GM12872 (cell line): ENCODE results near the gene MGLL.

Experiments used
- TF ChIP-seq, protein P1 (sequence below): IDR thresholded peaks from 3 replicates; pipeline ENCODE4 v1.5.1; 2011; ENCODE audit warnings: low read depth, mild to moderate bottlenecking, low read length, moderate library complexity; ENCODE audit not compliant: insufficient read depth

MGLL gene

DNA sequence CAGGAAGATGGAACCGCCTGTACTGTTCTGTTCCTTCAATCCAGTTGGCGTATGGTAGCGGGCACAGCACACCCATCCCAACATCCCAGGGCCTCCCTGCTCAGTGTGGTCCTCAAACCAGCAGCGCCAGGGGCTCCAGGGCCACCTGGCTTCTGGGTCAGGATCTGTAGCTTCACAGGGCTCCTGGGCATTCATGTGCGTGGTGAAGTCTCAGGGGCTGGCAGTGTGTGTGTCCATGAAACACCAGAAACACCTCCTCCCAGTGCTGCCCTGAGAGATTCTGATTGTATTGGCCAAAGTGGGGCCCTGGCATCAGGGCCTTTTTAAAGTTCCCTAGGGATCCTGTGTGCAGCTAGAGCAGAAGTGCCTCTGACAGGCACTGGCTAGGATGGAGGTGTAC lies 107.4 kb downstream of the MGLL start:
- TF ChIP-seq, protein P1, sequence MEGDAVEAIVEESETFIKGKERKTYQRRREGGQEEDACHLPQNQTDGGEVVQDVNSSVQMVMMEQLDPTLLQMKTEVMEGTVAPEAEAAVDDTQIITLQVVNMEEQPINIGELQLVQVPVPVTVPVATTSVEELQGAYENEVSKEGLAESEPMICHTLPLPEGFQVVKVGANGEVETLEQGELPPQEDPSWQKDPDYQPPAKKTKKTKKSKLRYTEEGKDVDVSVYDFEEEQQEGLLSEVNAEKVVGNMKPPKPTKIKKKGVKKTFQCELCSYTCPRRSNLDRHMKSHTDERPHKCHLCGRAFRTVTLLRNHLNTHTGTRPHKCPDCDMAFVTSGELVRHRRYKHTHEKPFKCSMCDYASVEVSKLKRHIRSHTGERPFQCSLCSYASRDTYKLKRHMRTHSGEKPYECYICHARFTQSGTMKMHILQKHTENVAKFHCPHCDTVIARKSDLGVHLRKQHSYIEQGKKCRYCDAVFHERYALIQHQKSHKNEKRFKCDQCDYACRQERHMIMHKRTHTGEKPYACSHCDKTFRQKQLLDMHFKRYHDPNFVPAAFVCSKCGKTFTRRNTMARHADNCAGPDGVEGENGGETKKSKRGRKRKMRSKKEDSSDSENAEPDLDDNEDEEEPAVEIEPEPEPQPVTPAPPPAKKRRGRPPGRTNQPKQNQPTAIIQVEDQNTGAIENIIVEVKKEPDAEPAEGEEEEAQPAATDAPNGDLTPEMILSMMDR = no peak

DNA sequence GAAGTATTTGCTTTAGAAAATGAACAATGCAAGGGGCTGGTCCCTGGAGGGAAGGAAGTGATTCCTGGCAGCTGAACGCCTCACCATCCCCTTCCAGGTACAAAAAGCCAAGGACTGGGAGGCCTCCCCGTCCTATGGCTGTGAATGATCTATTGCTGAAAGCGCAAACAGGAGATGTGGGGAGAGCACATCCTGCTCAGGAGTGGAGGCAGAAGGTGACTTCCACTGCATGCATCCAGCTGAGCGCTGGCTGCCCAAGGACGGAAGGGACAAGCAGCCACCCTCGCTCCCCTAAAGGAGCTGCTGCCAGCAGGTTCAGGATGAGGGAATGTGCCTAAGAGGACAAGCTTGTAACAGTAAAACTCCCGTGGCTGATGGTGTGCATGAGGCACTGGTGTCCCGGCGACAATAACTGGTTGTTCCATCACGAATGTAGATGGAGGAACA lies 108.2 kb downstream of the MGLL start:
- TF ChIP-seq, protein P1 = no peak

DNA sequence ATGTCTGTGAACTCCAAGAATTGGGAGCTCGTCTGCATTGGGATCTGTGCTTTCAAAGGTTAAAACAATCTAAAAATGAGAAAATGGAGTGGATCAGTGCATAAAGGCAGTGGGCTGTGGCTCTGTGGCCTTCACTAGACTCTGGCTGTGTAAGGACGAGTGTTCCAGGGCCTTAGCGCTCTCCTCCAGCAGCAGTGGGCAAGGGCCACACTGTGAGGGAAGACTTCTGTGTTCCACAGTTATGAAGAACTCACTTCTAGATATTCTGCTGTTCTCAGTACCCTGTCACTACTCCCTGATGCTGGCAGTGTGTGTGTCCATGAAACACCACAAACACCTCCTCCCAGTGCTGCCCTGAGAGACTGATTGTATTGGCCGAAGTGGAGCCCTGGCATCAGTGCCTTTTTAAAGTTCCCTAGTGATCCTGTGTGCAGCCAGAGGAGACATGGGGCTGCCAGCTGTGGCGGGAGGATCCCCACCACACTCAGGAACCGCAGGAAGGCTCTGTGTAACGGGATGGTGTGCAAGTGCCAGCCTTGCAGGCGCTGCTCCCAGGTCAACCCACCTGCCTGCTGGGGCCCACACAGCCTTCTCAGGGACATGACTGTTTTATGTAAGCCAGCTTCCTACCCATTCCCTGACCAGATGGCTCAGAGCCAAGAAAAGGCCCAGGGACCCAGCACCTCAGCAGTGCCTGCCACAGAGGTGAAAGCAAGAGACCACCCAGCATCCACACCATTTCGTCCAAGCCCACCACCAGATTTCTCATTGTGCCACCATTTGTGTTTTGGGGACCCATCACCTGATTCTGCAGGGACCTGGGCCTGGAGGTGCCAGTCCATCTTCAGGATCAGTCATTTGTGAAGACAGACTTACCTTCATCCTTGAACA lies 109.2 kb downstream of the MGLL start:
- TF ChIP-seq, protein P1 = no peak

DNA sequence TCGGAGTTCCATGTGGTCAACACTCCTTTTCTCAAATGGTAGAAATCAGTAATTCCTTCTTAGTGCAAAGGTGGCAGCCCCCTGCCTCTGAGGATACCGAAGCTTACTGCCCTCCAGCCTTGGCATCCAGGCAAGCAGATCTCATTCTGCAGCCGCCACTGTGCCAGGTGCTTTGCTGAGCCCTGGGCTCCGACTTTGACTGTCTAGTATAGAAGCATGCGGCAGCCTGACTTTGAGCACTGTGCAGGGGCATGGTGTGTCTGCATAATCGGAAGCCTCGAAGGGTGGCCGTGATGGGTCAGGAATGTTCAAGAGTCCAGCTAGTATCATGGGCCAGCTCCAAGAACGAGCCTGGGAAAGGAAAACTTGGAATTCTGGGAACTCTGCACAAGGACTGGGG lies 109.9 kb downstream of the MGLL start:
- TF ChIP-seq, protein P1 = no peak

DNA sequence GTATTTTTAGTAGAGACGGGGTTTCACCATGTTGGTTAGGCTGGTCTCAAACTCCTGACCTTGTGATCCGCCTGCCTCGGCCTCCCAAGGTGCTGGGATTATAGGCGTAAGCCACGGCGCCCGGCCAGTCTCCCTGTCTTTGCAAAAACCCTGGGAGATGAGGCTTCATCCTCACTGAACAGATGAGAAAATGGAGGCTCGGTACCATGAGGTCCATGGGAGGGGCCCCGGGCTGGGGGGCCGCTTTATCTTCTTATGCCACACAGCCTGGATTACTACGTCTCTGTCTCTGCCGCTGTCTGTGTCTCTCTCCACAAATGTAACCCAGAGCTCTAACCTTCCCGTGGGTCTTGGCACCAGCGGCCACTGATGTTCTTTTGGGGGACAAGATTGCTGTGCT lies 110.4 kb downstream of the MGLL start:
- TF ChIP-seq, protein P1 = no peak

DNA sequence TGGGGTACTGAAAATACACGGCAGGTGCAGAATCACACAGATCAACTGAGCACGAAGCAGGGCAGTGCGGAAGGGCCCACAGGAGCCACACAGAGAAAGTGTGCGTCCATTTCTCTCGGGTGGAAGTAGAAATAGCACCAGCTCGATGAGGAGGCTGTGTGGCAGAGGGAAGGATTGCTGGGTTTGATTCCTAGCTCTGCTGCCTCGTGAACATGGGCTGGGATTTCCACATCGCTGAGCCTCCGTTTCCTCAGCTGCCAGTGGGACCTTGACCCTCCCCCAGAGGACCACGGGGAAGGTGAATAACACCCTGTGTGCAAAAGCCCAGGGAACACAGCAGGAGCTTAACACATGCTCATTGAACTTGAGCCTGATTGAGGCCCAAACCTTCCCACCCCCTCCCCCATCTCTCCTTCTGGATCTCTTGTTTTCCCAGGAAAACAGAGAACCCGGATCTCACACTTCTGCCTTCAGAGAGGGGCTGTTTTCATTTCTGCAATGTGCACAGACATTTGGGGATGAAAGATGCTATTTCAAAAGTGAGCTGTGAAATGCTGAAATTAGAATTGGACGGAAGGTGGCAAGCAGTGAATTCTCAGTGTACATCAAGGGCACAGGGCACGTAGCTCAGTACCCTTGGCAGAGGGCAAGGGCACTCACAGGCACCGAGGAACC lies 111.2 kb downstream of the MGLL start:
- TF ChIP-seq, protein P1 = no peak

DNA sequence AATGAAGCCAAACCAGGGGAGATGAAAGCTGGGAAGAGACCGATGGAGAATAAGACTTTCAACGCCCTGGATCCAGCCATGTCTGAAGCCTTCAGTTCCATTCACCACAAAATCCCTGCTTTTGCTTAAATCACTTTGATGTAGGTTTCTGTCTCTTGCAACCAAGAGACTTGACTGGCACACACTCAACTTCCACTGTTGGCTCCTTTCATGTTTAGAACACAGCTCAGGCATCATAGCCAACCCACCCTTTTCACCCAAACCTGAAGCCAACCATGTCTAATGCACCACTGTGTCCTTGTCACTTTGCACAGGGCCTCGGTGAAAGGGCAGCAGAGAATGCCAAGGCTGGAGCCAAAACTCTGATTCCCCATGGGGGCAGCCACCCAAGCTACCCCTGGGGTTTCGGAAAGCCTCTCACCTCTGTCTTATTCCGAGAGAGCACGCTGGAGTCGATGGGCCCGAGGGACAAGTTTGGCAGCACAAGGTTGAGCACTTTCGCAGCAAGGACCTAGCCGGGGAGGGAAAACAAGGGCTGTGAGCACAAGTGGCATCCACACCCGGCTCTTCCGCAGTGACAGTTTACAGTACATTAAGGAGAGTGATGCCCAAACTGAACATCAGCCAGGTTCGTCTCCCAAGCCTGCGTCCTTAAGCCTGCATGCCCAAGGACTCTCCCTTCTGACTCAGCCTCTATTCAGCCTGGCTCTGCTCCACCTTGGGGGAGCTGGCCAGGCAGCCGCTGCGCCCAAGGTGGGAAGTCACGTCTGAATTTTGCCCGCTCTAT lies 112.0 kb downstream of the MGLL start:
- TF ChIP-seq, protein P1 = no peak
